B cell (primary cell): Measurements from ENCODE around the gene PC. TPM values are rescaled to one million over a fixed set of nuclear protein-coding genes. Genes with fewer than 3 reads are reported as not detected.

ENCODE experiments used
- ATAC-seq: fragments of 200-7000 bp; cut with Tn5 transposase; one replicate; pipeline ENCODE4 v1.10.0; 2021; ENCODE audit warnings: low read depth, mild to moderate bottlenecking, moderate number of reproducible peaks, moderate library complexity
- CTCF ChIA-PET: fragments of 350-600 bp; sonication (Branson Sonifier 250); formaldehyde crosslinking; loops from one replicate; lab custom pipeline; 2021; ENCODE audit warnings: antibody characterized with exemption, inconsistent platforms; lab: Charles Lee
- POLR2A ChIA-PET: fragments of 350-600 bp; sonication (Branson Sonifier 250); formaldehyde crosslinking; loops from one replicate; lab custom pipeline; 2021; ENCODE audit warnings: antibody characterized with exemption; lab: Charles Lee
- DNase-seq: peaks from one replicate; pipeline ENCODE4 v3.0.0; 2013
- H2AFZ ChIP-seq: 2 replicates; pipeline ENCODE4 v1.6.1; 2012; ENCODE audit warnings: mild to moderate bottlenecking, low read depth, low read length; ENCODE audit not compliant: insufficient read depth, poor library complexity, severe bottlenecking
- H3K27ac ChIP-seq, 2 donors: 1 replicate in 1 of 2; 2 replicates in 1 of 2; pipeline ENCODE4 v1.5.1; 2012 to 2013; ENCODE audit warnings: low read length in 2 of 2, mild to moderate bottlenecking in 2 of 2, moderate library complexity in 1 of 2
- H3K27me3 ChIP-seq, 4 experiments: fragments of 200-600 bp in 1 of 4; sonication (generic) in 1 of 4; replicated peaks in 1 of 4; 1 replicate in 2 of 4; 2 replicates in 2 of 4; pipeline versions ENCODE4 v1.6.1 to v1.7.0; 2013 to 2016; ENCODE audit warnings: low read length in 3 of 4, mild to moderate bottlenecking in 2 of 4, mixed read lengths in 1 of 4, moderate library complexity in 1 of 4; ENCODE audit not compliant: insufficient read depth in 4 of 4, control insufficient read depth in 3 of 4; ENCODE audit errors: control extremely low read depth in 1 of 4
- H3K36me3 ChIP-seq, 2 experiments: replicated peaks in 1 of 2; 1 replicate in 1 of 2; 2 replicates in 1 of 2; pipeline versions ENCODE4 v1.6.1 to v1.7.1; 2013; ENCODE audit warnings: low read length in 1 of 2; ENCODE audit not compliant: insufficient read depth in 2 of 2, control insufficient read depth in 1 of 2; ENCODE audit errors: control extremely low read depth in 1 of 2, extremely low read depth in 1 of 2
- H3K4me1 ChIP-seq, 2 donors: fragments of 200-600 bp in 1 of 2; sonication (generic) in 1 of 2; 1 replicate in 1 of 2; 2 replicates in 1 of 2; pipeline versions ENCODE4 v1.5.1 to v1.6.1; 2013 to 2017; ENCODE audit warnings: low read length in 2 of 2; ENCODE audit not compliant: control insufficient read depth in 2 of 2, insufficient read depth in 2 of 2
- H3K4me2 ChIP-seq: replicated peaks from 2 replicates; pipeline ENCODE3; 2012; ENCODE audit warnings: mild to moderate bottlenecking, low read depth, low read length; ENCODE audit not compliant: poor library complexity, severe bottlenecking
- H3K4me3 ChIP-seq, 5 experiments: fragments of 200-600 bp in 1 of 5; sonication (generic) in 1 of 5; 1 replicate in 3 of 5; 2 replicates in 2 of 5; pipeline versions ENCODE4 v1.5.1 to v1.7.0; 2011 to 2016; ENCODE audit warnings: low read length in 4 of 5, mild to moderate bottlenecking in 4 of 5, low read depth in 2 of 5, control low read depth in 1 of 5, moderate library complexity in 1 of 5; ENCODE audit not compliant: insufficient read depth in 1 of 5; ENCODE audit errors: control extremely low read depth in 1 of 5, extremely low read depth in 1 of 5
- H3K79me2 ChIP-seq: fragments of 200-600 bp; sonication (generic); one replicate; pipeline ENCODE4 v1.6.0; 2016; ENCODE audit warnings: low read length; ENCODE audit not compliant: control insufficient read depth, insufficient read depth
- H3K9ac ChIP-seq: fragments of 200-600 bp; sonication (generic); 2 replicates; pipeline ENCODE4 v1.6.1; 2017; ENCODE audit warnings: mild to moderate bottlenecking, low read length, moderate library complexity
- H3K9me3 ChIP-seq, 3 donors: one replicate each; pipeline versions ENCODE4 v1.6.1 to v1.7.1; 2013; ENCODE audit warnings: low read length in 2 of 3; ENCODE audit not compliant: control insufficient read depth in 2 of 3, insufficient read depth in 1 of 3; ENCODE audit errors: control extremely low read depth in 1 of 3
- H4K20me1 ChIP-seq: 2 replicates; pipeline ENCODE4 v1.6.0; 2012; ENCODE audit warnings: mild to moderate bottlenecking, low read length; ENCODE audit not compliant: insufficient read depth, control insufficient read depth, poor library complexity, severe bottlenecking
- H3K27ac Mint-ChIP-seq: one replicate; pipeline ENCODE4 v1.8.0; 2021; ENCODE audit warnings: mixed read lengths
- H3K27me3 Mint-ChIP-seq: one replicate; pipeline ENCODE4 v1.8.0; 2021; ENCODE audit warnings: mixed read lengths
- H3K4me1 Mint-ChIP-seq: one replicate; pipeline ENCODE4 v1.8.0; 2021; ENCODE audit warnings: mixed read lengths
- H3K4me3 Mint-ChIP-seq: one replicate; pipeline ENCODE4 v1.8.0; 2021; ENCODE audit warnings: mixed read lengths
- H3K9me3 Mint-ChIP-seq: one replicate; pipeline ENCODE4 v1.8.0; 2022; ENCODE audit warnings: mixed read lengths; ENCODE audit not compliant: insufficient read depth
- CTCF ChIP-seq: fragments of 200-600 bp; IDR thresholded peaks from one replicate; pipeline ENCODE4 v1.8.0; 2022; ENCODE audit warnings: antibody characterized with exemption, mild to moderate bottlenecking
- EZH2 ChIP-seq: IDR thresholded peaks from 2 replicates; pipeline ENCODE4 v1.6.1; 2012; ENCODE audit warnings: borderline replicate concordance, low read depth, mild to moderate bottlenecking, moderate library complexity, low read length; ENCODE audit not compliant: insufficient read depth, poor library complexity, severe bottlenecking
- WGBS: methylation state at CpG from one replicate; pipeline ENCODE4 v1.1.5; 2013; ENCODE audit warnings: missing lambda C conversion rate; ENCODE audit not compliant: insufficient coverage; 5-methylcytosine and 5-hydroxymethylcytosine counted together
- intact Hi-C: fragments of 100-400 bp; cut with micrococcal nuclease; formaldehyde crosslinking; loops from one replicate; pipeline ENCODE4 v1.10.0; 2022
- polyA plus RNA-seq: library from polyadenylated mRNA; depleted of rRNA; stranded (reverse); fragments of >200 nt; gene quantifications from 2 replicates; pipeline ENCODE4 v1.2.3, GENCODE V29; 2012
- total RNA-seq, 2 donors: library from RNA; stranded (reverse); fragments of 120-200 nt in 1 of 2; gene quantifications; 1 replicate in 1 of 2; 2 replicates in 1 of 2; pipeline versions ENCODE4 v1.2.3 to v1.2.4, GENCODE V29; 2013 to 2022

The PC gene
- total and polyA plus RNA-seq, 2 donors (not counting 1 experiment from before 2014, with no cell fraction given) = 1.5 to 4.4 TPM

- ATAC-seq (no peak), DNase-seq (no peak)
- H3K79me2 ChIP-seq = no peaks in the 10 kb centered on the region
- no peaks in the 10 kb centered on the region for H3K9me3 Mint-ChIP-seq
- no peak overlapping the region for H3K27ac Mint-ChIP-seq
- H3K4me1 ChIP-seq = peaks cover 5 to 20% of the 10 kb centered on the region in 2 donors
- H3K27me3 Mint-ChIP-seq = no peaks in the 10 kb centered on the region
- ChIA-PET POLR2A (interaction anchor here (1.6 kb wide), 1 partner anchor 9 kb away, joined by 6 read pairs; the partner anchor contains the start of gene RCE1), CTCF (interaction anchor here (1.2 to 1.5 kb wide), 2 partner anchors 9 to 15 kb away, joined by 3 to 4 read pairs; no protein-coding TSS in a partner anchor)
- no peak overlapping the region for H3K9ac ChIP-seq
- H4K20me1 ChIP-seq = no peaks in the 10 kb centered on the region
- H3K27me3 ChIP-seq = no peaks in the 10 kb centered on the region
- H3K4me2 ChIP-seq = no peak overlapping the region
- H3K9me3 ChIP-seq = no peaks in the 10 kb centered on the region
- peaks cover 14% of the 10 kb centered on the region for H3K4me1 Mint-ChIP-seq
- no peak overlapping the region for H3K4me3 ChIP-seq
- no peak overlapping the region for H3K4me3 Mint-ChIP-seq
- H2AFZ ChIP-seq = no peak overlapping the region
- TF ChIP-seq CTCF (no peak), EZH2 (no peak)
- 93% methylated on average over 24 of the region's 26 CpGs for WGBS
- peaks cover 0 to 7% of the 10 kb centered on the region in 2 experiments for H3K36me3 ChIP-seq
- H3K27ac ChIP-seq = no peak overlapping the region
- intact Hi-C loops = no loop called here
Observed at GRCh38 chr11:66852466-66853241, 105.5 kb downstream of the PC start.
